ENCODE measurements around the gene AHCYL2.

- no peak for TF ChIP-seq CTCF (IDR thresholded peaks at IDR 0.05; ENCODE audit: insufficient read depth, low read length)
- no peak for TF ChIP-seq POLR2AphosphoS5 (IDR thresholded peaks at IDR 0.05; ENCODE audit: low read depth)
Measured at GRCh38 chr7:129457101-129457500, 232.3 kb downstream of the AHCYL2 start.
